ENCODE results near the gene MYEOV. TPM values are rescaled to one million over a fixed set of nuclear protein-coding genes. Genes with fewer than 3 reads are reported as not detected.

Gene MYEOV
- total and polyA plus RNA-seq, 5 donors = 0.11 TPM; not detected in 4

DNA sequence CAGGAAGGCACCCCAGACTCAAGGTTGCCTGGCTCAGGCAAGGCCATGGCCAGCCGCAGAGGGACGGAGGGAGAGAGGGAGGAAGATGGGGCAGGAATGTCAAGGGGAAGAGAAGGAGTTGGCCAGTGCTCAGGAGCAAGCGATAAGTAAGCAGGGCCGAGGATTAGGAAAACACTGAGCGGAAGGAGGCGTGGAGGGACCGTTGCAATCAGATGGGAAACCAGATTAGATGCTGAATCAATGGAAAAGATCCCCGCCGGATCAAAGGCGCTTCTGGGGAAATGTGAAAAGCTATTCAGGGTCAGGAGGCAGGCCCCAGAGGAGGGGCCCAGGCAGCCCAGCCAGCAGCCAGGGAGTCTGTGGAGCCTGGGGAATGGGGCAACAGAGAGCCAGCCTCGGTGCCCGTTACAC, 26.6 kb upstream of the MYEOV start:
- no peak for DNase-seq
- Histone ChIP-seq H3K27ac (ENCODE audit: low read length) (no peak overlapping the region), H3K4me3 (ENCODE audit: low read length) (no peak overlapping the region), H3K9me3 (ENCODE audit: control insufficient read depth, low read length) (no peaks in the 10 kb centered on the region), H3K27me3 (ENCODE audit: control insufficient read depth, insufficient read depth) (no peaks in the 10 kb centered on the region), H3K4me1 (ENCODE audit: control insufficient read depth, insufficient read depth, low read length) (peaks cover 9% of the 10 kb centered on the region)
- intact Hi-C loops (cut with DNase I) = no loop called here
- ATAC-seq = peak in 1 of 2 donors; percentile 40
- 41% methylated on average over 12 of the region's 12 CpGs for WGBS

DNA sequence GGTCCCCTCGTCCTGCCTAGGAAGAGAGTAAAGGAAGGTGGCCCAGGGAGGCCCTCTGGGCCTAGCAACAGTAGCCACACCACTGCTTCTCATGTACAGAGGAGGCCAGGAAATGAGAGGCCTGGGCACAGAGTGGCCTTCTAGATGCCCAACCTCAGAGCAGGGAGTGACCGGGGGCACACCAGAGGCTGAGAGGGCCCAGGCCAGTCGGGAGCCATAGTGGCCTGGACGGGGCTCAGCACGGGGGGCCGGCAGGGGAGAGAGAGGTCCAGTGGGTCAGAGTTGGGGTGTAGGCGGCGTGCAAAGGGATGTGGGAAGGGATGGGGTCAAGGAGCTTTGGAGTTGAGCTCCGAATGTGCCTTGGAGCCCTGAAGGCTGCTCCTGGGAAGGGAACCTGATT, 25.0 kb upstream of the MYEOV start:
- Histone ChIP-seq H3K27ac (ENCODE audit: low read length) (no peak overlapping the region), H3K9me3 (ENCODE audit: control insufficient read depth, low read length) (no peaks in the 10 kb centered on the region), H3K4me3 (ENCODE audit: low read length) (no peak overlapping the region), H3K4me1 (ENCODE audit: control insufficient read depth, insufficient read depth, low read length) (peaks cover 7% of the 10 kb centered on the region), H3K27me3 (ENCODE audit: control insufficient read depth, insufficient read depth) (no peaks in the 10 kb centered on the region)
- WGBS = 94% methylated on average over 9 of the region's 9 CpGs
- ATAC-seq = no peak
- intact Hi-C loops (cut with DNase I) = no loop called here
- DNase-seq = no peak

DNA sequence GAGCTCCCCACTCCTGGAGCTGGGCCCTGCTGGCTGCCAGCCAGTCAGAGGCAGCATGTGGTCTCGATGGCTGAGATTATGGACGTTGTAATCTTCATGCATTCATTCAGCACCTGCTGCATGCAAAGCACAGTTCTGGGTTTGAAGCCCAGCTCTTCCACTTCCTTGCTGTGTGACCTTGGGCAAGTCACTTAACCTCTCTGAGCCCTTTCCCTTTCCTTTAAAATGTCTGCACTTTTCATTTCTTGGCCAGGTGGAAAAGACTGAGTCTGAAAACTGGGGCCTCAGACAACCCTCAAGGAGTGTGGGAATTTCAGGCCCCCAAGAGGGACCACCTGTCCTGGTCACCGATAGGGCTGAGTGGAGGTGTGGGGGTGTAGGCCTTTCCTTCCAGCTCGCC, 24.6 kb upstream of the MYEOV start:
- no peak overlapping the region for H3K4me3 ChIP-seq (ENCODE audit: low read length)
- intact Hi-C loops (cut with DNase I) = no loop called here
- peaks cover 5% of the 10 kb centered on the region for H3K4me1 ChIP-seq (ENCODE audit: control insufficient read depth, insufficient read depth, low read length)
- 74% methylated on average over 4 of the region's 4 CpGs for WGBS
- no peak overlapping the region for H3K27ac ChIP-seq (ENCODE audit: low read length)
- ATAC-seq (no peak), DNase-seq (no peak)
- no peaks in the 10 kb centered on the region for H3K27me3 ChIP-seq (ENCODE audit: control insufficient read depth, insufficient read depth)
- no peaks in the 10 kb centered on the region for H3K9me3 ChIP-seq (ENCODE audit: control insufficient read depth, low read length)

DNA sequence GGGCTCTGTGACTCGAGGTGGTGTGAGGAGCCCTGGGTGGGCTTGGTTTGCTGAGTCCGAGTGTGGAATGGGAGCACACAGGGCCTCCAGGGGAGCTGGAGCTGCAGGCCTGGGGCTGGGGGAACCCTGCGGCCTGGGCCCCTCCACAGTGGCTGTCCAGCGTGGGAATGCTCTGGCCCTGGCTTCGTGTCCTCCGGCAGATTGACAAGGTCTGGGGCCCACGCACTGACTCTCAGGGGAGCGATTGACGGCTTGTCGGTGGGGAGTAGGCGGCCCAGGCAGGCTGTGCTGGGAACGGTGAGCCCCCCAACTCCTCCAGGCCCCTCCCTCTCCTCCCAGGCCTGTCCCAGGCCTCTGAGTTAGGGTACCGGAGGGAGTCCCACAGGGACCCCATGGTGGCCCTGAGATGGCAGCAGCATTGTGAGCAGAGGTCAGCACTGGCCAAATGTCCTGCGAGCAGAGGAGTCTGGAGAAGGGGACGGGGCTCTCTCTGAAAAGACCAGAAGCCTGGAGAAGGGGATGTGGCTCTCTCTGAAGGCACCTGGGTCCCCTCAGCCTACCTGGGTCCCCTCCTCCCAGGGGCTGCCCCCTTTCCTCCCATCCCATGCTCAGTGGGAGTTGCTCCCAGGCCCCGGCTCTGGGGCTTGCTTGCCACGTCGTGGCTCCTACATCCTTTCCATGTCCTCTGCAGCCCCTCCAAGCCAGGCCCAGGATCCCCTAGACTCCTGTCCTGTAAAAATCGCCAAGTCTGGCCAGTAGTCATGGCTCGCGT, 23.8 kb upstream of the MYEOV start:
- no peaks in the 10 kb centered on the region for H3K27me3 ChIP-seq (ENCODE audit: control insufficient read depth, insufficient read depth)
- peaks cover 5% of the 10 kb centered on the region for H3K4me1 ChIP-seq (ENCODE audit: control insufficient read depth, insufficient read depth, low read length)
- 83% methylated on average over 21 of the region's 21 CpGs for WGBS
- intact Hi-C loops (cut with DNase I) = no loop called here
- H3K9me3 ChIP-seq (ENCODE audit: control insufficient read depth, low read length) = no peaks in the 10 kb centered on the region
- DNase-seq (no peak), ATAC-seq (no peak)
- H3K4me3 ChIP-seq (ENCODE audit: low read length) = no peak overlapping the region
- no peak overlapping the region for H3K27ac ChIP-seq (ENCODE audit: low read length)

DNA sequence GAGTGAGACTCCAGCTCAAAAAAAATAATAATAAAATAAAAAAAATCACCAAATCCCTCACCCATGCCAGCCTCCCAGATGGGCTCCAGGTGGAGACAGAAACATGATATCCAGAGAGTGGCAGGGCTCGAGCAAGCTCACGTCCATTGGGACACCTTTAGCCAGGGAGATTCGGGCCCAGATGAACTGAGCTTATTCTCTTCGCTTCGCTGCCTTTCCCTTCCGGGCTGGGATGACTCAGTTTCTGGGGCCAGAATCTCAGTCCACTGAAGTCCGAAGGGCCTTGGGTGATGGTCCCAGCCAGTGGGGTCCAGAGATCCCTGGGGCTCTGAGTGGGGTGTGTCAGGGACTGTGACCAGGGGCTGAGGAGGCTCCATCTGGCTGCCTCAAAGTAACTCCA, 23.0 kb upstream of the MYEOV start:
- Histone ChIP-seq H3K4me3 (ENCODE audit: low read length) (no peak overlapping the region), H3K9me3 (ENCODE audit: control insufficient read depth, low read length) (no peaks in the 10 kb centered on the region), H3K4me1 (ENCODE audit: control insufficient read depth, insufficient read depth, low read length) (peaks cover 5% of the 10 kb centered on the region), H3K27me3 (ENCODE audit: control insufficient read depth, insufficient read depth) (no peaks in the 10 kb centered on the region), H3K27ac (ENCODE audit: low read length) (no peak overlapping the region)
- intact Hi-C loops (cut with DNase I) = no loop called here
- ATAC-seq (no peak), DNase-seq (no peak)
- WGBS = 93% methylated on average over 7 of the region's 7 CpGs

DNA sequence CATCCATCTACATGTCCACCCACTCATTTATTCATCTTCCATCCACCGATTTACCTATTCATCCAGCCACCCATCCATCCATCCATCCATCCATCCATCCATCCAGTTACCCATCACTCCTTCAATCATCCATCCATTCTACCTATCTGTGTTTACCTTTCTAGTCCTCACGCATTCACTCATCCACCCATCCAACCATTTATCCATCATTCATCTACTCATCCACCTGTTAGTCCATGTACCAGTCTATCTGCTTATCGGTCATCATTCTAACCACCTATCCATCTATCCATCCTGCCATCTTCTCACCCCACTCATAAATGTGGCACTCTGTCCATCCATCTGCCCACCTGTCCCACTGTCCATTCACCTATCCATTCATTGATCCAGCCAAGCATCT, 21.9 kb upstream of the MYEOV start:
- intact Hi-C loops (cut with DNase I) = no loop called here
- Histone ChIP-seq H3K27ac (ENCODE audit: low read length) (no peak overlapping the region), H3K4me1 (ENCODE audit: control insufficient read depth, insufficient read depth, low read length) (peaks cover 5% of the 10 kb centered on the region), H3K9me3 (ENCODE audit: control insufficient read depth, low read length) (no peaks in the 10 kb centered on the region), H3K27me3 (ENCODE audit: control insufficient read depth, insufficient read depth) (no peaks in the 10 kb centered on the region), H3K4me3 (ENCODE audit: low read length) (no peak overlapping the region)
- ATAC-seq (no peak), DNase-seq (no peak)
- 98% methylated on average over 3 of the region's 3 CpGs for WGBS

GRCh38 chr11:69272831-69273485, 21.0 kb upstream of the MYEOV start:
- Histone ChIP-seq H3K4me1 (ENCODE audit: control insufficient read depth, insufficient read depth, low read length) (peaks cover 3% of the 10 kb centered on the region), H3K27me3 (ENCODE audit: control insufficient read depth, insufficient read depth) (no peaks in the 10 kb centered on the region), H3K27ac (ENCODE audit: low read length) (no peak overlapping the region), H3K4me3 (ENCODE audit: low read length) (no peak overlapping the region), H3K9me3 (ENCODE audit: control insufficient read depth, low read length) (no peaks in the 10 kb centered on the region)
- intact Hi-C loops (cut with DNase I) = no loop called here
- no peak for DNase-seq
- ATAC-seq = no peak
- 94% methylated on average over 18 of the region's 18 CpGs for WGBS

GRCh38 chr11:69273571-69273970, 20.4 kb upstream of the MYEOV start:
- Histone ChIP-seq H3K27me3 (ENCODE audit: control insufficient read depth, insufficient read depth) (no peaks in the 10 kb centered on the region), H3K27ac (ENCODE audit: low read length) (no peak overlapping the region), H3K4me3 (ENCODE audit: low read length) (no peak overlapping the region), H3K9me3 (ENCODE audit: control insufficient read depth, low read length) (no peaks in the 10 kb centered on the region), H3K4me1 (ENCODE audit: control insufficient read depth, insufficient read depth, low read length) (peaks cover 2% of the 10 kb centered on the region)
- intact Hi-C loops (cut with DNase I) = no loop called here
- no peak for DNase-seq
- 97% methylated on average over 6 of the region's 6 CpGs for WGBS
- no peak for ATAC-seq

DNA sequence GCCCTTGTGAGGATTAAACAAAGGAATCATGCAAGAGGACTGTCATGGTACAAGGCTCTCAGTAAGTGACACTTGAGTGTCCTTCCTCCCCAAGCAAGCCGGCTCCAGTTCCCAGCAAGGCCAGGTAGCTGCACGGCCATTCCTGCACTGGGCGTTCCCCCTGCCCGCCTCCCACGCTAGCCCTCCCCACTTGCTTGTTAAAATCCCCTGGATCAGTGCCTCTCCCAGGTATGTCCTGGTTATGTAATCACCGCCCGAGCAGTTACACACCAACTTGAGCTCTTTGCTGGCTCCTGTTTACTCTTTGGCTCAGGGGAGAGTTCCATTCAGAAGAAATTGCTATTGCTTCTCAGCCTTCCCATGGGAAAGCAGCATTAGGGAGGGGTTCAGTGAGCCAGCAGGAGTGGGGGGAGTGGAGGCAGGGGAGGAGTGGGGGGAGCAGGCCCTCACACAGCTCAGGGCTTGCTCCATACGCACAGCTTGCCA, 19.4 kb upstream of the MYEOV start:
- H3K27me3 ChIP-seq (ENCODE audit: control insufficient read depth, insufficient read depth) = no peaks in the 10 kb centered on the region
- H3K9me3 ChIP-seq (ENCODE audit: control insufficient read depth, low read length) = no peaks in the 10 kb centered on the region
- intact Hi-C loops (cut with DNase I) = no loop called here
- WGBS = 76% methylated on average over 8 of the region's 8 CpGs
- ATAC-seq = peak in 1 of 2 donors; percentile 10
- no peak overlapping the region for H3K4me3 ChIP-seq (ENCODE audit: low read length)
- no peak overlapping the region for H3K27ac ChIP-seq (ENCODE audit: low read length)
- DNase-seq = no peak
- peaks cover 2% of the 10 kb centered on the region for H3K4me1 ChIP-seq (ENCODE audit: control insufficient read depth, insufficient read depth, low read length)

DNA sequence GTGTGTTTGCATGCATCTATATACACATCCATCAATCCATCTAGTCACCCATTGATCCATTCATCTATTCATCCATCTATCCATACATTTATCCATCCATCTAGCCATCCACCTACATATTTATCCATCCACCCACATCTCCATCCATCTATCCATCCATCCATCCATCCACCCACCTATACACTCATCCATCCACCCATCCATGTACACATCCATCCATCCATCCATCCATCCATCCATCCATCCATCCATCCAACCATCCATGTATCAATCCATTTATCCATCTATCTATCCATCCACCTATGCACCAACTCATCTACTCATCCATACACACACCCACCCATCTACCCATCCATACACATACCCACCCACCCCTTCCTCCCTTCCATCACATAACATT, 18.8 kb upstream of the MYEOV start:
- no peak overlapping the region for H3K4me3 ChIP-seq (ENCODE audit: low read length)
- no peak overlapping the region for H3K27ac ChIP-seq (ENCODE audit: low read length)
- DNase-seq (no peak), ATAC-seq (no peak)
- intact Hi-C loops (cut with DNase I) = no loop called here
- H3K27me3 ChIP-seq (ENCODE audit: control insufficient read depth, insufficient read depth) = no peaks in the 10 kb centered on the region
- H3K9me3 ChIP-seq (ENCODE audit: control insufficient read depth, low read length) = no peaks in the 10 kb centered on the region
- peaks cover 2% of the 10 kb centered on the region for H3K4me1 ChIP-seq (ENCODE audit: control insufficient read depth, insufficient read depth, low read length)

DNA sequence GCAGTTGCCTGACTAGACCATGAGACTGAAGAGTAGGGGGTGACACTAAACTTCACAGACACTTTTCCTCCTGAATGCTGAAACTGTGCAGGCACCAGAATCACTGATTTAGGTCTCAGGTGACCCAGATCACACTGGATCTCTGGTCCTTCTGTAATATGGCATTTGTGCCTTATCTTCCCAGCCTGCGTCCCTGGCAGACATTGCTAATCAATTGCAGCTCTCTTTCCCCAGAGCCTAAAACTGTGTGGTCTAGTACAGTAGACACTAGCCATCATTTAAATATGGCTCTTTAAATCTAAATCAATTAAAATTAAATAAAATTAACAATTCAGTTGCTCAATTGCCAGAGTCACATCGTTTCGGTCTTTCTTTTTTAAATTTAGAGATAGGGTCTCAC, 17.8 kb upstream of the MYEOV start:
- Histone ChIP-seq H3K4me1 (ENCODE audit: control insufficient read depth, insufficient read depth, low read length) (peaks cover 5% of the 10 kb centered on the region), H3K27me3 (ENCODE audit: control insufficient read depth, insufficient read depth) (no peaks in the 10 kb centered on the region), H3K9me3 (ENCODE audit: control insufficient read depth, low read length) (no peaks in the 10 kb centered on the region), H3K4me3 (ENCODE audit: low read length) (no peak overlapping the region), H3K27ac (ENCODE audit: low read length) (no peak overlapping the region)
- intact Hi-C loops (cut with DNase I) = no loop called here
- no peak for DNase-seq
- 93% methylated on average over 3 of the region's 3 CpGs for WGBS
- no peak for ATAC-seq

Measured in right cardiac atrium (tissue), 5 donors.